HEK293 (cell line): ENCODE data around the gene BCAS3.
A peak's percentile ranks its signal among the peaks of the same experiment; 100 is the strongest.

Source experiments
- CTCF ChIA-PET: fragments of 350-600 bp; formaldehyde crosslinking; extraction: SDS; loops from one replicate; lab custom pipeline; 2021; ENCODE audit warnings: antibody characterized with exemption; lab: Yijun Ruan, JAX
- POLR2A ChIA-PET: fragments of 300-600 bp; formaldehyde crosslinking; extraction: SDS; loops from one replicate; lab custom pipeline; 2020; ENCODE audit warnings: antibody characterized with exemption, inconsistent platforms; lab: Yijun Ruan, JAX
- H3K27ac ChIP-seq: fragments of 200-500 bp; sonication (Bioruptor generic); 2 replicates; pipeline ENCODE4 v1.5.1; 2014; ENCODE audit warnings: low read depth, low read length, control low read depth, inconsistent platforms; ENCODE audit errors: extremely low read depth
- H3K36me3 ChIP-seq, 2 experiments: fragments of 200-500 bp in 1 of 2; sonication (Bioruptor generic) in 1 of 2; 1 replicate in 1 of 2; 2 replicates in 1 of 2; pipeline ENCODE4 v1.5.1; 2014 to 2017; ENCODE audit warnings: inconsistent platforms in 2 of 2, low read length in 2 of 2; ENCODE audit not compliant: control insufficient read depth in 2 of 2, insufficient read depth in 1 of 2
- H3K4me1 ChIP-seq: fragments of 200-500 bp; sonication (Bioruptor generic); 2 replicates; pipeline ENCODE4 v1.5.1; 2014; ENCODE audit warnings: mild to moderate bottlenecking, low read length, inconsistent platforms; ENCODE audit not compliant: control insufficient read depth, insufficient read depth
- H3K4me3 ChIP-seq: 2 replicates; pipeline ENCODE4 v1.5.1; 2011; ENCODE audit warnings: low read depth, mild to moderate bottlenecking, control low read depth, low read length, moderate library complexity
- H3K9me3 ChIP-seq: fragments of 200-500 bp; sonication (Bioruptor generic); 2 replicates; pipeline ENCODE4 v1.5.1; 2014; ENCODE audit warnings: low read depth, low read length, inconsistent platforms; ENCODE audit not compliant: control insufficient read depth, insufficient read depth
- BCL11A ChIP-seq: fragments of 450-650 bp; formaldehyde crosslinking; IDR thresholded peaks from 2 replicates; pipeline ENCODE4 v1.5.1; 2016; ENCODE audit warnings: low read depth, missing biosample characterization, missing genetic modification characterization
- FEZF1 ChIP-seq: fragments of 450-650 bp; formaldehyde crosslinking; IDR thresholded peaks from 2 replicates; pipeline ENCODE4 v1.5.1; 2016; ENCODE audit warnings: missing biosample characterization, missing genetic modification characterization
- KLF10 ChIP-seq: fragments of 450-650 bp; IDR thresholded peaks from 2 replicates; pipeline ENCODE4 v1.5.1; 2018; ENCODE audit warnings: missing biosample characterization, mild to moderate bottlenecking, missing genetic modification characterization
- PATZ1 ChIP-seq: fragments of 450-650 bp; formaldehyde crosslinking; IDR thresholded peaks from 2 replicates; pipeline ENCODE4 v1.5.1; 2016; ENCODE audit warnings: missing biosample characterization, missing genetic modification characterization
- PRDM6 ChIP-seq: fragments of 450-650 bp; formaldehyde crosslinking; IDR thresholded peaks from 2 replicates; pipeline ENCODE4 v1.5.1; 2017; ENCODE audit warnings: missing biosample characterization, missing genetic modification characterization
- REST ChIP-seq: fragments of 450-650 bp; formaldehyde crosslinking; IDR thresholded peaks from 2 replicates; pipeline ENCODE4 v1.5.1; 2016; ENCODE audit warnings: missing biosample characterization, missing genetic modification characterization
- SP7 ChIP-seq: fragments of 450-650 bp; formaldehyde crosslinking; IDR thresholded peaks from 2 replicates; pipeline ENCODE4 v1.5.1; 2016; ENCODE audit warnings: missing biosample characterization, missing genetic modification characterization
- WT1 ChIP-seq: fragments of 450-650 bp; formaldehyde crosslinking; IDR thresholded peaks from 2 replicates; pipeline ENCODE4 v1.5.1; 2016; ENCODE audit warnings: missing biosample characterization, missing genetic modification characterization
- ZBTB17 ChIP-seq: fragments of 450-650 bp; formaldehyde crosslinking; IDR thresholded peaks from 2 replicates; pipeline ENCODE4 v1.5.1; 2016; ENCODE audit warnings: missing biosample characterization, missing genetic modification characterization
- ZEB2 ChIP-seq: fragments of 450-650 bp; formaldehyde crosslinking; IDR thresholded peaks from 2 replicates; pipeline ENCODE4 v1.5.1; 2016; ENCODE audit warnings: missing biosample characterization, missing genetic modification characterization
- ZIC2 ChIP-seq: fragments of 450-650 bp; formaldehyde crosslinking; IDR thresholded peaks from 2 replicates; pipeline ENCODE4 v1.5.1; 2016; ENCODE audit warnings: missing biosample characterization, missing genetic modification characterization
- ZNF174 ChIP-seq: fragments of 450-650 bp; formaldehyde crosslinking; IDR thresholded peaks from 2 replicates; pipeline ENCODE4 v1.5.0; 2017; ENCODE audit warnings: missing biosample characterization, mild to moderate bottlenecking, missing genetic modification characterization
- ZNF214 ChIP-seq: fragments of 450-650 bp; formaldehyde crosslinking; IDR thresholded peaks from 2 replicates; pipeline ENCODE4 v1.5.1; 2017; ENCODE audit warnings: missing biosample characterization, mild to moderate bottlenecking, missing genetic modification characterization, borderline replicate concordance
- ZNF366 ChIP-seq: fragments of 450-650 bp; formaldehyde crosslinking; conservative IDR thresholded peaks from 2 replicates; pipeline ENCODE4 v1.5.1; 2016; ENCODE audit warnings: missing biosample characterization, missing genetic modification characterization
- ZNF529 ChIP-seq: fragments of 450-650 bp; formaldehyde crosslinking; IDR thresholded peaks from 2 replicates; pipeline ENCODE4 v1.5.1; 2017; ENCODE audit warnings: missing genetic modification characterization, missing biosample characterization; ENCODE audit not compliant: insufficient replicate concordance
- ZNF548 ChIP-seq: fragments of 450-650 bp; formaldehyde crosslinking; IDR thresholded peaks from 2 replicates; pipeline ENCODE4 v1.5.1; 2016; ENCODE audit warnings: missing biosample characterization, missing genetic modification characterization
- ZNF561 ChIP-seq: fragments of 450-650 bp; IDR thresholded peaks from 2 replicates; pipeline ENCODE4 v1.5.1; 2018; ENCODE audit warnings: missing biosample characterization, missing genetic modification characterization, borderline replicate concordance
- ZNF626 ChIP-seq: fragments of 450-650 bp; sonication (Bioruptor Pico); formaldehyde crosslinking; IDR thresholded peaks from 2 replicates; pipeline ENCODE4 v1.5.1; 2018; ENCODE audit warnings: missing biosample characterization, missing genetic modification characterization, inconsistent platforms
- ZNF654 ChIP-seq: fragments of 450-650 bp; formaldehyde crosslinking; IDR thresholded peaks from 2 replicates; pipeline ENCODE4 v1.5.1; 2016; ENCODE audit warnings: low read depth, missing biosample characterization, missing genetic modification characterization
- ZNF660 ChIP-seq: fragments of 450-650 bp; IDR thresholded peaks from 2 replicates; pipeline ENCODE4 v1.5.1; 2018; ENCODE audit warnings: missing biosample characterization, mild to moderate bottlenecking, missing genetic modification characterization
- ZNF664 ChIP-seq: fragments of 450-650 bp; formaldehyde crosslinking; IDR thresholded peaks from 2 replicates; pipeline ENCODE4 v1.5.1; 2016; ENCODE audit warnings: missing biosample characterization, missing genetic modification characterization
- ZNF791 ChIP-seq: fragments of 450-650 bp; formaldehyde crosslinking; IDR thresholded peaks from 2 replicates; pipeline ENCODE4 v1.5.1; 2016; ENCODE audit warnings: missing biosample characterization, missing genetic modification characterization
- ZNF830 ChIP-seq: fragments of 450-650 bp; IDR thresholded peaks from 2 replicates; pipeline ENCODE4 v1.5.0; 2018; ENCODE audit warnings: missing biosample characterization, missing genetic modification characterization, low read depth, mild to moderate bottlenecking, moderate library complexity
- TF ChIP-seq, protein P1 (sequence below): fragments of 450-650 bp; IDR thresholded peaks from 2 replicates; pipeline ENCODE4 v1.5.1; 2018; ENCODE audit warnings: missing biosample characterization, mild to moderate bottlenecking, missing genetic modification characterization
- TF ChIP-seq, protein P2 (sequence below): fragments of 450-650 bp; formaldehyde crosslinking; IDR thresholded peaks from 2 replicates; pipeline ENCODE4; 2016; ENCODE audit warnings: missing biosample characterization, missing genetic modification characterization

BCAS3 gene

GRCh38 chr17:60641126-60641525 is 36.5 kb upstream of the BCAS3 start:
- TF ChIP-seq ZNF174 (tag by site-specific recombination), result no peak
- no peak for TF ChIP-seq WT1 (tag by site-specific recombination)
- TF ChIP-seq BCL11A (tag by site-specific recombination), result no peak
- TF ChIP-seq ZNF791 (tag by site-specific recombination), result no peak
- TF ChIP-seq ZIC2 (tag by site-specific recombination), result no peak
- H3K27ac ChIP-seq, result no peak overlapping the region
- peaks cover 11% of the 10 kb centered on the region for H3K4me1 ChIP-seq
- ChIA-PET CTCF (interaction anchor here (0.6 to 4.7 kb wide), 21 partner anchors 8 to 749 kb away, joined by 3 to 51 read pairs (median 4); no protein-coding TSS in a partner anchor), POLR2A (no interaction called here)
- no peaks in the 10 kb centered on the region for H3K9me3 ChIP-seq
- H3K36me3 ChIP-seq, result peaks cover 38 to 41% of the 10 kb centered on the region in 2 experiments
- no peak overlapping the region for H3K4me3 ChIP-seq

DNA sequence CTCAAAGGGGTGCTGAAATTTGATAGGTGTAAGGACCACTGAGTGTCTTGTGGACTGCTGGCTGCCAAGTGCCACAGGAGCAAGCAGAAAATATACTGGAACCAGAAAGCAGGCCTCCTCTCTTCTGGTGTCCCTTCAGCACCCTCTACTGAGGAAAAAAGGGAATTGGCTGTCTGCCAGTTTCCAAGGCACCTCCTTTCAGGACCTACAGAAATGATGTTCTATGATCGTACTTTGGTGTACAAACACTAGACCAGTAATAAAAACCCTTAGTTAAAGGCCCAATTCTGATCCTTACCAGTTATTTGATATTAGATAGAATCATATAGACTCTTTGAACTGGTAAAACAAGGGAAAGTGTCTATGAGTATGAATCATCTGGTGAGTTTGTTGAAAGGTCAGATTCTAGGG is 35.8 kb upstream of the BCAS3 start:
- ChIA-PET CTCF (interaction anchor here (0.7 to 4.7 kb wide), 4 partner anchors 26 to 65 kb away, joined by 3 to 51 read pairs (median 4); no protein-coding TSS in a partner anchor), POLR2A (no interaction called here)
- H3K4me3 ChIP-seq, result no peak overlapping the region
- peaks cover 12% of the 10 kb centered on the region for H3K4me1 ChIP-seq
- peaks cover 33 to 43% of the 10 kb centered on the region in 2 experiments for H3K36me3 ChIP-seq
- no peaks in the 10 kb centered on the region for H3K9me3 ChIP-seq
- no peak overlapping the region for H3K27ac ChIP-seq
- TF ChIP-seq ZNF561 (tag by site-specific recombination), result peak; percentile 94
- TF ChIP-seq SP7 (tag by site-specific recombination), result peak; percentile 31; the same call in 1 of the 2 replicates
- TF ChIP-seq FEZF1 (tag by site-specific recombination), result peak; percentile 78
- peak; percentile 46; the same call in 1 of the 2 replicates for TF ChIP-seq PRDM6 (tag by site-specific recombination)
- peak; percentile 36 for TF ChIP-seq ZNF529 (tag by site-specific recombination)
- peak; percentile 71 for TF ChIP-seq REST (tag by site-specific recombination)
- peak; percentile 71 for TF ChIP-seq ZNF654 (tag by site-specific recombination)
- TF ChIP-seq ZNF626 (tag by site-specific recombination), result peak; percentile 76; the same call in 1 of the 2 replicates
- 0 out of 2 replicates have a peak, but pooled peaks have one; percentile 8 for TF ChIP-seq ZNF664 (tag by site-specific recombination)
- peak; percentile 31; the same call in 1 of the 2 replicates for TF ChIP-seq ZBTB17 (tag by site-specific recombination)
- TF ChIP-seq PATZ1 (tag by site-specific recombination), result no peak
- TF ChIP-seq ZNF830 (tag by site-specific recombination), result 0 out of 2 replicates have a peak, but pooled peaks have one; percentile 13
- TF ChIP-seq, protein P1, sequence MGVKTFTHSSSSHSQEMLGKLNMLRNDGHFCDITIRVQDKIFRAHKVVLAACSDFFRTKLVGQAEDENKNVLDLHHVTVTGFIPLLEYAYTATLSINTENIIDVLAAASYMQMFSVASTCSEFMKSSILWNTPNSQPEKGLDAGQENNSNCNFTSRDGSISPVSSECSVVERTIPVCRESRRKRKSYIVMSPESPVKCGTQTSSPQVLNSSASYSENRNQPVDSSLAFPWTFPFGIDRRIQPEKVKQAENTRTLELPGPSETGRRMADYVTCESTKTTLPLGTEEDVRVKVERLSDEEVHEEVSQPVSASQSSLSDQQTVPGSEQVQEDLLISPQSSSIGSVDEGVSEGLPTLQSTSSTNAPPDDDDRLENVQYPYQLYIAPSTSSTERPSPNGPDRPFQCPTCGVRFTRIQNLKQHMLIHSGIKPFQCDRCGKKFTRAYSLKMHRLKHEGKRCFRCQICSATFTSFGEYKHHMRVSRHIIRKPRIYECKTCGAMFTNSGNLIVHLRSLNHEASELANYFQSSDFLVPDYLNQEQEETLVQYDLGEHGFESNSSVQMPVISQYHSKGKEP (tag by site-specific recombination), result peak; percentile 60; the same call in 1 of the 2 replicates
- TF ChIP-seq KLF10 (tag by site-specific recombination), result peak; percentile 66
- TF ChIP-seq ZNF548 (tag by site-specific recombination), result no peak
- peak; percentile 24; the same call in 1 of the 2 replicates for TF ChIP-seq ZNF214 (tag by site-specific recombination)
- TF ChIP-seq, protein P2, sequence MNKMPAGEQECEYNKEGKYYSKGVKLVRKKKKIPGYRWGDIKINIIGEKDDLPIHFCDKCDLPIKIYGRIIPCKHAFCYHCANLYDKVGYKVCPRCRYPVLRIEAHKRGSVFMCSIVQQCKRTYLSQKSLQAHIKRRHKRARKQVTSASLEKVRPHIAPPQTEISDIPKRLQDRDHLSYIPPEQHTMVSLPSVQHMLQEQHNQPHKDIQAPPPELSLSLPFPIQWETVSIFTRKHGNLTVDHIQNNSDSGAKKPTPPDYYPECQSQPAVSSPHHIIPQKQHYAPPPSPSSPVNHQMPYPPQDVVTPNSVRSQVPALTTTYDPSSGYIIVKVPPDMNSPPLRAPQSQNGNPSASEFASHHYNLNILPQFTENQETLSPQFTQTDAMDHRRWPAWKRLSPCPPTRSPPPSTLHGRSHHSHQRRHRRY (tag by site-specific recombination), result no peak
- no peak for TF ChIP-seq ZEB2 (tag by site-specific recombination)
- peak; percentile 64; the same call in 1 of the 2 replicates for TF ChIP-seq ZNF366 (tag by site-specific recombination)
- peak; percentile 98 for TF ChIP-seq ZNF660
